Ramos (cell line): ENCODE measurements around the gene SLC17A3.

Source experiments
- in situ Hi-C: fragments of 300-500 bp; cut with MboI; formaldehyde crosslinking; loops from one replicate; pipeline ENCODE4 v1.14.3; 2022; ENCODE audit warnings: low sequenced_read_pairs; ENCODE audit not compliant: unreplicated experiment

The SLC17A3 gene

GRCh38 chr6:25844518-25844917 is 29.5 kb downstream of the SLC17A3 start:
- in situ Hi-C loops, result no loop called here

- in situ Hi-C loops, result no loop called here
These were observed 31.5 kb downstream of the SLC17A3 start for GRCh38 chr6:25842526-25842925.

- in situ Hi-C loops, result no loop called here
These were observed 38.4 kb downstream of the SLC17A3 start for GRCh38 chr6:25835442-25836283.

GRCh38 chr6:25834950-25835349 is 39.1 kb downstream of the SLC17A3 start:
- in situ Hi-C loops, result no loop called here

GRCh38 chr6:25833136-25833535 is 40.9 kb downstream of the SLC17A3 start:
- in situ Hi-C loops, result no loop called here

GRCh38 chr6:25832670-25833069 is 41.4 kb downstream of the SLC17A3 start:
- in situ Hi-C loops, result no loop called here

- in situ Hi-C loops, result no loop called here
These were observed 41.8 kb downstream of the SLC17A3 start for GRCh38 chr6:25832307-25832662.

- in situ Hi-C loops, result no loop called here
These were observed 42.3 kb downstream of the SLC17A3 start, which contains the start of gene SLC17A1 for GRCh38 chr6:25831532-25832306. TSS of gene SLC17A1 (minus strand) at chr6:25832052. CDS start at chr6:25830557, 1,495 bp downstream.

GRCh38 chr6:25830458-25830857 is 43.6 kb downstream of the SLC17A3 start:
- in situ Hi-C loops, result no loop called here

GRCh38 chr6:25829375-25829774 is 44.7 kb downstream of the SLC17A3 start:
- in situ Hi-C loops, result no loop called here

GRCh38 chr6:25821341-25821740 is 52.7 kb downstream of the SLC17A3 start:
- in situ Hi-C loops, result no loop called here

GRCh38 chr6:25816252-25816651 is 57.8 kb downstream of the SLC17A3 start:
- in situ Hi-C loops, result no loop called here

GRCh38 chr6:25815194-25815593 is 58.8 kb downstream of the SLC17A3 start:
- in situ Hi-C loops, result no loop called here

- in situ Hi-C loops, result no loop called here
These were observed 69.2 kb downstream of the SLC17A3 start for GRCh38 chr6:25804804-25805203.

GRCh38 chr6:25801436-25801835 is 72.6 kb downstream of the SLC17A3 start:
- in situ Hi-C loops, result no loop called here
